Astrocyte (in vitro differentiated cells and primary cell): ENCODE data around the gene PSEN1. TPM values are rescaled to one million over a fixed set of nuclear protein-coding genes. Genes with fewer than 3 reads are reported as not detected.

Experiments used
- DNase-seq: peaks from one replicate; pipeline ENCODE4 v3.0.0-alpha.2; 2010; ENCODE audit warnings: low read depth
- FAIRE-seq: peaks from 2 replicates; lab custom pipeline; 2011; peaks lifted over from hg19 to GRCh38; lab: Jason Lieb, UNC
- H2AFZ ChIP-seq: 2 replicates; pipeline ENCODE4 v1.6.0; 2012; ENCODE audit warnings: low read depth, low read length, inconsistent platforms
- H3K27ac ChIP-seq: 2 replicates; pipeline ENCODE4 v1.5.1; 2011; ENCODE audit warnings: low read depth, low read length, inconsistent platforms
- H3K27me3 ChIP-seq: 2 replicates; pipeline ENCODE4 v1.6.0; 2011; ENCODE audit warnings: low read length, inconsistent platforms; ENCODE audit not compliant: insufficient read depth
- H3K36me3 ChIP-seq: 2 replicates; pipeline ENCODE4 v1.5.1; 2011; ENCODE audit warnings: low read length, inconsistent platforms; ENCODE audit not compliant: insufficient read depth
- H3K4me1 ChIP-seq: 2 replicates; pipeline ENCODE4 v1.5.1; 2011; ENCODE audit warnings: low read length, inconsistent platforms; ENCODE audit not compliant: insufficient read depth
- H3K4me2 ChIP-seq: 2 replicates; pipeline ENCODE4 v1.6.0; 2012; ENCODE audit warnings: low read length, inconsistent platforms
- H3K4me3 ChIP-seq: 2 replicates; pipeline ENCODE4 v1.5.1; 2011; ENCODE audit warnings: low read depth, mild to moderate bottlenecking, low read length, inconsistent platforms; ENCODE audit not compliant: insufficient read depth
- H3K79me2 ChIP-seq: 2 replicates; pipeline ENCODE4 v1.6.0; 2012; ENCODE audit warnings: mild to moderate bottlenecking, low read length, inconsistent platforms; ENCODE audit not compliant: insufficient read depth
- H3K9ac ChIP-seq: 2 replicates; pipeline ENCODE4 v1.6.0; 2012; ENCODE audit warnings: mild to moderate bottlenecking, low read length, inconsistent platforms
- H3K9me3 ChIP-seq: 2 replicates; pipeline ENCODE4 v1.5.1; 2012; ENCODE audit warnings: low read depth, mild to moderate bottlenecking, low read length, inconsistent platforms; ENCODE audit not compliant: insufficient read depth
- H4K20me1 ChIP-seq: 2 replicates; pipeline ENCODE4 v1.6.0; 2012; ENCODE audit warnings: low read length, inconsistent platforms; ENCODE audit not compliant: insufficient read depth
- H3K27ac Mint-ChIP-seq: one replicate; pipeline ENCODE4 v1.8.0; 2021; ENCODE audit warnings: mild to moderate bottlenecking, mixed read lengths; ENCODE audit not compliant: unreplicated experiment
- H3K27me3 Mint-ChIP-seq: one replicate; pipeline ENCODE4 v1.8.0; 2021; ENCODE audit warnings: low read depth, mixed read lengths; ENCODE audit not compliant: unreplicated experiment
- H3K36me3 Mint-ChIP-seq: one replicate; pipeline ENCODE4 v1.8.0; 2021; ENCODE audit warnings: low read depth, mixed read lengths; ENCODE audit not compliant: unreplicated experiment
- H3K4me1 Mint-ChIP-seq: one replicate; pipeline ENCODE4 v1.8.0; 2021; ENCODE audit warnings: low read depth, mixed read lengths; ENCODE audit not compliant: unreplicated experiment
- H3K4me3 Mint-ChIP-seq: one replicate; pipeline ENCODE4 v1.8.0; 2021; ENCODE audit warnings: mild to moderate bottlenecking, moderate library complexity, mixed read lengths; ENCODE audit not compliant: unreplicated experiment
- H3K9me3 Mint-ChIP-seq: one replicate; pipeline ENCODE4 v1.8.0; 2021; ENCODE audit warnings: mild to moderate bottlenecking, mixed read lengths; ENCODE audit not compliant: unreplicated experiment
- CTCF ChIP-seq: IDR thresholded peaks from 2 replicates; pipeline ENCODE4 v1.5.1; 2011; ENCODE audit warnings: low read depth, mild to moderate bottlenecking, inconsistent platforms, low read length, moderate library complexity; ENCODE audit not compliant: insufficient read depth
- EZH2 ChIP-seq: IDR thresholded peaks from 2 replicates; pipeline ENCODE4 v1.6.1; 2012; ENCODE audit warnings: mild to moderate bottlenecking, low read length, inconsistent platforms; ENCODE audit not compliant: insufficient read depth
- total RNA-seq: library from RNA; stranded (reverse); gene quantifications from 2 replicates; pipeline ENCODE4 v1.2.1, GENCODE V29; 2021

The PSEN1 gene
- total RNA-seq, 1 donor from 2014 or later: 89.5 TPM

GRCh38 chr14:73145371-73145770 is 9.1 kb downstream of the PSEN1 start:
- no peaks in the 10 kb centered on the region for H3K27me3 Mint-ChIP-seq
- no peak overlapping the region for H2AFZ ChIP-seq
- FAIRE-seq: no peak

GRCh38 chr14:73146111-73146510 is 9.8 kb downstream of the PSEN1 start:
- Histone ChIP-seq H2AFZ (no peak overlapping the region), H4K20me1 (peaks cover 58% of the 10 kb centered on the region), H3K4me1 (peaks cover 10% of the 10 kb centered on the region), H3K9ac (no peak overlapping the region), H3K79me2 (peaks cover 62% of the 10 kb centered on the region), H3K9me3 (no peaks in the 10 kb centered on the region), H3K27me3 (no peaks in the 10 kb centered on the region), H3K36me3 (peaks cover 14% of the 10 kb centered on the region), H3K4me3 (no peak overlapping the region), H3K27ac (no peak overlapping the region), H3K4me2 (no peak overlapping the region)
- Mint-ChIP-seq H3K4me1 (peaks cover 44% of the 10 kb centered on the region), H3K36me3 (peaks cover 2% of the 10 kb centered on the region), H3K9me3 (no peaks in the 10 kb centered on the region), H3K27ac (no peak overlapping the region), H3K27me3 (no peaks in the 10 kb centered on the region), H3K4me3 (no peak overlapping the region)
- DNase-seq (no peak), FAIRE-seq (no peak)
- TF ChIP-seq EZH2 (no peak), CTCF (no peak)

More at GRCh38 chr14:73145371-73145770, 9.1 kb downstream of the PSEN1 start:
- peaks cover 14% of the 10 kb centered on the region for H3K36me3 ChIP-seq
- TF ChIP-seq CTCF (no peak), EZH2 (no peak)
- H3K27ac ChIP-seq: no peak overlapping the region
- H3K4me3 Mint-ChIP-seq: no peak overlapping the region
- H4K20me1 ChIP-seq: peaks cover 65% of the 10 kb centered on the region
- no peak overlapping the region for H3K4me3 ChIP-seq
- no peaks in the 10 kb centered on the region for H3K27me3 ChIP-seq
- H3K9me3 Mint-ChIP-seq: no peaks in the 10 kb centered on the region
- peaks cover 10% of the 10 kb centered on the region for H3K4me1 ChIP-seq
- peaks cover 49% of the 10 kb centered on the region for H3K4me1 Mint-ChIP-seq
- H3K9me3 ChIP-seq: no peaks in the 10 kb centered on the region
- peaks cover 70% of the 10 kb centered on the region for H3K79me2 ChIP-seq
- no peak for DNase-seq
- peaks cover 2% of the 10 kb centered on the region for H3K36me3 Mint-ChIP-seq
- no peak overlapping the region for H3K9ac ChIP-seq
- H3K4me2 ChIP-seq: no peak overlapping the region
- H3K27ac Mint-ChIP-seq: no peak overlapping the region

- Histone ChIP-seq H3K27ac (no peak overlapping the region), H3K4me2 (no peak overlapping the region), H3K9ac (no peak overlapping the region), H3K4me3 (no peak overlapping the region), H3K27me3 (no peaks in the 10 kb centered on the region), H2AFZ (no peak overlapping the region), H3K79me2 (peaks cover 31% of the 10 kb centered on the region), H4K20me1 (peaks cover 46% of the 10 kb centered on the region), H3K4me1 (peaks cover 16% of the 10 kb centered on the region), H3K36me3 (peaks cover 14% of the 10 kb centered on the region), H3K9me3 (no peaks in the 10 kb centered on the region)
- no peak overlapping the region for H3K27ac Mint-ChIP-seq
- H3K27me3 Mint-ChIP-seq: no peaks in the 10 kb centered on the region
- FAIRE-seq (peak; percentile 66), DNase-seq (no peak)
- no peaks in the 10 kb centered on the region for H3K9me3 Mint-ChIP-seq
- H3K36me3 Mint-ChIP-seq: peaks cover 7% of the 10 kb centered on the region
- TF ChIP-seq CTCF (no peak), EZH2 (no peak)
- H3K4me1 Mint-ChIP-seq: peaks cover 28% of the 10 kb centered on the region
- H3K4me3 Mint-ChIP-seq: no peak overlapping the region
Observed at GRCh38 chr14:73149753-73150152, 13.4 kb downstream of the PSEN1 start.
